ENCODE data around the gene MMP12. TPM values are rescaled to one million over a fixed set of nuclear protein-coding genes. Genes with fewer than 3 reads are reported as not detected.
A peak's percentile ranks its signal among the peaks of the same experiment; 100 is the strongest.

The MMP12 gene
- total RNA-seq, 1 experiment from 2014 or later: not detected

DNA sequence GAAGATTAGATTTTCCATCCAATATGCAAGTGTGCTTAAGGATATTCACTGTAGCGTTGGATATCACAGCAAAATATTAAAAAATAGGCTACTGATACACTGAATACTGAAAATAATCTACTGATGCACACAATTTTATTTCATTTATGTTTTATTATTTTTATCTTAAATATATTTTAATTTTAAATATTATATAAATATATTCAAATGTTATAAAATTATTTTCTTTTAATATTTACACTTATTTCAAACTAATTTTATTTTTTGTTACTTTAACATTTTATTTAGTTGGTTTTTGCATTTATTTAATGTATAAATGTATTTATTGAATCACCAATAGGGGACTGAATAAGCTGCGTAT lies 43.7 kb downstream of the MMP12 start:
- intact Hi-C loops (cut with micrococcal nuclease; ENCODE audit: unreplicated experiment) (loop anchor here (5.0 kb wide), 1 partner anchor 226 kb away; no protein-coding TSS in a partner anchor), in situ Hi-C loops (cut with HindIII; ENCODE audit: low pct_unique_long_range_greater_than_20kb, low sequenced_read_pairs) (no loop called here)
- DNase-seq (ENCODE audit: low read depth, low spot score): no peak
- BruUV-seq (replicated peaks): no TSS peak
- ChIA-PET POLR2A (no interaction called here), CTCF (interaction anchor here (0.9 kb wide), 1 partner anchor 109 kb away, joined by 3 read pairs; no protein-coding TSS in a partner anchor)
- Histone ChIP-seq H3K27ac (ENCODE audit: low read length) (no peak overlapping the region), H3K4me3 (ENCODE audit: low read depth in 2 of 2, low read length in 2 of 2) (peak overlapping the region; percentile 38 to 62), H3K4me1 (ENCODE audit: control insufficient read depth, insufficient read depth, low read length) (peaks cover 6% of the 10 kb centered on the region), H3K27me3 (ENCODE audit: control insufficient read depth, insufficient read depth, low read length) (peaks cover 32% of the 10 kb centered on the region), H3K36me3 (ENCODE audit: control insufficient read depth, insufficient read depth, low read length) (no peaks in the 10 kb centered on the region), H3K9me3 (ENCODE audit: control insufficient read depth, insufficient read depth, low read depth, low read length) (no peaks in the 10 kb centered on the region)
- ATAC-seq: no peak
- TF ChIP-seq SIN3A (IDR thresholded peaks at IDR 0.05; ENCODE audit: borderline replicate concordance, insufficient read depth, low read depth, low read length) (no peak), POLR2AphosphoS5 (IDR thresholded peaks at IDR 0.05; ENCODE audit: low read depth, low read length) (no peak), TCF7L2 (IDR thresholded peaks at IDR 0.05; ENCODE audit: low read depth, low read length) (no peak)
- TF ChIP-seq, protein P1, sequence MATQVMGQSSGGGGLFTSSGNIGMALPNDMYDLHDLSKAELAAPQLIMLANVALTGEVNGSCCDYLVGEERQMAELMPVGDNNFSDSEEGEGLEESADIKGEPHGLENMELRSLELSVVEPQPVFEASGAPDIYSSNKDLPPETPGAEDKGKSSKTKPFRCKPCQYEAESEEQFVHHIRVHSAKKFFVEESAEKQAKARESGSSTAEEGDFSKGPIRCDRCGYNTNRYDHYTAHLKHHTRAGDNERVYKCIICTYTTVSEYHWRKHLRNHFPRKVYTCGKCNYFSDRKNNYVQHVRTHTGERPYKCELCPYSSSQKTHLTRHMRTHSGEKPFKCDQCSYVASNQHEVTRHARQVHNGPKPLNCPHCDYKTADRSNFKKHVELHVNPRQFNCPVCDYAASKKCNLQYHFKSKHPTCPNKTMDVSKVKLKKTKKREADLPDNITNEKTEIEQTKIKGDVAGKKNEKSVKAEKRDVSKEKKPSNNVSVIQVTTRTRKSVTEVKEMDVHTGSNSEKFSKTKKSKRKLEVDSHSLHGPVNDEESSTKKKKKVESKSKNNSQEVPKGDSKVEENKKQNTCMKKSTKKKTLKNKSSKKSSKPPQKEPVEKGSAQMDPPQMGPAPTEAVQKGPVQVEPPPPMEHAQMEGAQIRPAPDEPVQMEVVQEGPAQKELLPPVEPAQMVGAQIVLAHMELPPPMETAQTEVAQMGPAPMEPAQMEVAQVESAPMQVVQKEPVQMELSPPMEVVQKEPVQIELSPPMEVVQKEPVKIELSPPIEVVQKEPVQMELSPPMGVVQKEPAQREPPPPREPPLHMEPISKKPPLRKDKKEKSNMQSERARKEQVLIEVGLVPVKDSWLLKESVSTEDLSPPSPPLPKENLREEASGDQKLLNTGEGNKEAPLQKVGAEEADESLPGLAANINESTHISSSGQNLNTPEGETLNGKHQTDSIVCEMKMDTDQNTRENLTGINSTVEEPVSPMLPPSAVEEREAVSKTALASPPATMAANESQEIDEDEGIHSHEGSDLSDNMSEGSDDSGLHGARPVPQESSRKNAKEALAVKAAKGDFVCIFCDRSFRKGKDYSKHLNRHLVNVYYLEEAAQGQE (IDR thresholded peaks at IDR 0.05; ENCODE audit: insufficient read depth in 1 of 2, low read depth in 2 of 2, low read length in 1 of 2): no peak
- TF ChIP-seq, protein P2, sequence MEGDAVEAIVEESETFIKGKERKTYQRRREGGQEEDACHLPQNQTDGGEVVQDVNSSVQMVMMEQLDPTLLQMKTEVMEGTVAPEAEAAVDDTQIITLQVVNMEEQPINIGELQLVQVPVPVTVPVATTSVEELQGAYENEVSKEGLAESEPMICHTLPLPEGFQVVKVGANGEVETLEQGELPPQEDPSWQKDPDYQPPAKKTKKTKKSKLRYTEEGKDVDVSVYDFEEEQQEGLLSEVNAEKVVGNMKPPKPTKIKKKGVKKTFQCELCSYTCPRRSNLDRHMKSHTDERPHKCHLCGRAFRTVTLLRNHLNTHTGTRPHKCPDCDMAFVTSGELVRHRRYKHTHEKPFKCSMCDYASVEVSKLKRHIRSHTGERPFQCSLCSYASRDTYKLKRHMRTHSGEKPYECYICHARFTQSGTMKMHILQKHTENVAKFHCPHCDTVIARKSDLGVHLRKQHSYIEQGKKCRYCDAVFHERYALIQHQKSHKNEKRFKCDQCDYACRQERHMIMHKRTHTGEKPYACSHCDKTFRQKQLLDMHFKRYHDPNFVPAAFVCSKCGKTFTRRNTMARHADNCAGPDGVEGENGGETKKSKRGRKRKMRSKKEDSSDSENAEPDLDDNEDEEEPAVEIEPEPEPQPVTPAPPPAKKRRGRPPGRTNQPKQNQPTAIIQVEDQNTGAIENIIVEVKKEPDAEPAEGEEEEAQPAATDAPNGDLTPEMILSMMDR (IDR thresholded peaks at IDR 0.05): no peak

DNA sequence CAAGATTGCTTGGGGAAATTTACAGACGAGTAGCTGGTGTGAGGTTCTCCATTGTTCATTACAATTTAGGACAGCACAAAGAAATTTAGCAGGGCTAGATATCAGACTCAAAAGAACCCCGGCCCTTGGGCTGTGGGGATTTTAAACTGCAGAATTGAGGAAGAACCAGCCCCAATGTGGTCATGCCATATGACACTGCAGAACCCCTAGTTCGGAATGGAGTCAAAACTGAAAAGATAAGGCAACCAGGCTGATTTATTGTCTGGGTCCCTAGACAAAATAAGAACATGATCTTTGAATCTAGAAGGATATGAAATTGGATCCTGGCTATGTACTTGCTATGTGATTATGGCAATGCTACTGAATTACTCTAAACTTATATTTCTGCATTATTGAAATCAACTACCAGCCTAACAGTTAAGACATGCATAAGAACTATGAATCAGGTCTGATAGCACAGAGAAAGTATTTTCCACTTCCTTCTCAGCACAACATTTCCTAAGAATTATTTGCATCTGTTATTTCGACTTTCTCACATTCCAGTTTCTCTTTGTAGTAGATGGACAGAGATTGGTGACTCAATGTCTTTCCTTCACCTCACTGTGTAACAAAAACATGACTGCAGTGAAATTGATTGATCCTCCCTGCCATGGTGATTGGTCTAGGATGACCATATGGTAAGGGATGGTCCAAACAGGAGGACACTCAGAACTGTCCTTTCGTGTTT lies 44.6 kb downstream of the MMP12 start:
- H3K4me3 ChIP-seq (ENCODE audit: low read depth in 2 of 2, low read length in 2 of 2): no peak overlapping the region
- in situ Hi-C loops (cut with HindIII; ENCODE audit: low pct_unique_long_range_greater_than_20kb, low sequenced_read_pairs): no loop called here
- peaks cover 6% of the 10 kb centered on the region for H3K4me1 ChIP-seq (ENCODE audit: control insufficient read depth, insufficient read depth, low read length)
- CTCF ChIA-PET: no interaction called here
- no peak overlapping the region for H3K27ac ChIP-seq (ENCODE audit: low read length)
- peaks cover 25% of the 10 kb centered on the region for H3K27me3 ChIP-seq (ENCODE audit: control insufficient read depth, insufficient read depth, low read length)
- H3K36me3 ChIP-seq (ENCODE audit: control insufficient read depth, insufficient read depth, low read length): no peaks in the 10 kb centered on the region
- no peaks in the 10 kb centered on the region for H3K9me3 ChIP-seq (ENCODE audit: control insufficient read depth, insufficient read depth, low read depth, low read length)
- BruUV-seq (replicated peaks): no TSS peak
- ATAC-seq (no peak), DNase-seq (ENCODE audit: low read depth, low spot score) (no peak)
- POLR2A ChIA-PET: no interaction called here
- no peak for TF ChIP-seq POLR2AphosphoS5 (IDR thresholded peaks at IDR 0.05; ENCODE audit: low read depth, low read length)
- TF ChIP-seq, protein P1 (IDR thresholded peaks at IDR 0.05; ENCODE audit: insufficient read depth in 1 of 2, low read depth in 2 of 2, low read length in 1 of 2): no peak
- TF ChIP-seq, protein P2 (IDR thresholded peaks at IDR 0.05): no peak
- intact Hi-C loops (cut with micrococcal nuclease; ENCODE audit: unreplicated experiment): loop anchor here (1.0 to 5.0 kb wide), 2 partner anchors 112 to 227 kb away; no protein-coding TSS in a partner anchor
